Fibroblast of skin of left biceps (primary cell): Measurements from ENCODE around the gene BCL7C.
"Not testable (repeated sequence)": the region's sequence is repeated elsewhere in the genome, so short reads cannot be mapped to it uniquely, and the experiment has no call there.

Experiments used
- DNase-seq, 2 experiments: peaks; one replicate each; pipeline ENCODE4 v3.0.0-alpha.2; 2013; ENCODE audit warnings: low read depth in 2 of 2

BCL7C gene

DNA sequence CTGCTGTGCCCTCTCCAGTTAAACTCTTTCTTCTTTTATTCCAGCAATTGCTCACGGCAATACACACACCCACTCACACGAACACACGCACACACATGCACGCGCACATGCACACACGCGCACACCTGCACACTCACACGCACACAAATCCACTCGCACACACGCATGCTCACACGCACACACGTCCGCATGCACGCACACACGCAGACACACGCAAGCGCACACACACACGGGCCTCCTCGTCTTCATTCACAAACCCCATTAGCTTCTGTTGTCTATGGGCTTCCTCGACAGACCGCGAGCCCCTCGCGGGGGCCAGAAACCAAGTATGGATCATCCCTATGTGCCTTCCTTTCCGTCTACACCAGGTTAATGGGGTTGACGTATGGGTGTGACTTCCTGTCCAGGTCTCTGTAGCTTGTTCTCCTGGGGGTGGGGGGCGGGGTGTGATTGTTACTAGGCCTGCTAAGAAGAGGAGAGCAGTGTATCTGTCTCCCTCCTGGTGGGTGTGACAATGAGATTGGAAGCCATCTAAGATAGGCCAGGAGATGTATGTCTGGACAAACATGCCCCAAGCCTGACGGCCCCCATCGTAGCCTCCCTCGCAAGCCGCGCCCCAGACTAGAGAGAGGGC is 1.9 kb upstream of the BCL7C start:
- no peak for DNase-seq

DNA sequence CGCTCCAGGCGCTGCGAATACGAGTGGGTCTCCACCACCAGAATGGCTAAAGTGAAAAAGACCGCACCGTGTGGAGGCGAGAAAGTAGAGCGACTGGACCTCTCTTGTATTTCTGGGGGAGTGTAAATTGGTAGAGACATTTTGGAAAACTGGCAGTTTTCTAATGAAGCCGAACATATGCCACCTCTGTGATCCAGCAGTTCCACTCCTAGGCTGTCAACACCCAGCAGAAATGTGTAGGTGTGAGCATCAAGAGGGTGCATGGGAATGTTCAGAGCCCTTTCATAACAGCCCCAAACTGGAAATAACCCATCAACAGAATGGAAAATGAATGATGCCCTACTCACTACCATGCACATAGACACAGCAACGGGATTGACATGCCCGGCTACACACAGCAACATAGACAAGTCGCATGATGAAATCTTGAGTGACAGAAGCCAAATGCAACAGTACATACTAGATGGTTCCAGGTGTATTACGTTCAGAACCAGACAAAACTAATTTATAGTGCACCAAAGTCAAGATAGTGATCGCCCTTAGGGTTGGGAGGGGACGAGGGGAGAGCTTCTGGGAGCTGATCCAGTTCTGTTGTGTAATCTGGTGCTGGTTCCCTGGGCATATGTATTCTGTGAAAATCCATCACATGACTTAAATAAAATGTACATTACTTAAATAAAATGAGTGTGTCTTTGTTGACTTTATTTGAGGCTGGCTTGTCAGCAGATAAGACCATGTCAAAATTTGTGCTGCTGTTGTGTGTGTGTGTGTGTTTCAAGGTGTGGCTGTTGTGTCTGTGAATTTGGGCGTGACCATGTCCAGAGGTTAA is 877 bp upstream of the BCL7C start:
- no peak for DNase-seq

DNA sequence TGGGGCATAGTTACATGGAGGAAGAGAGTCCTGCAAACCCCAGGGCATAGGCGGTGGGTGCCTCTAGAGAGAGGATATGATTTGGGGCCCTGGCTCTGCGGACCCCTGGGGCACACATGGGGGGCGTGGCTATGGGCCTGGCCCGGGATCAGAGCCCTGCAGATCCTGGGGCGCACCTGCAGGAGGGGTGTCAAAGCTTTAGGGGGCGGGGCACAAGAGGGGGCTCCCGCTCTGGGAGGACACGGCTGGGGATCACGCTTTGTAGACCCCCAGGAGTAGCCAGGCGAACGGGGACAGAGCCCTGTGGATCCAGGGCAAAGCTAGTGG is 497 bp downstream of the BCL7C start:
- no peak for DNase-seq

DNA sequence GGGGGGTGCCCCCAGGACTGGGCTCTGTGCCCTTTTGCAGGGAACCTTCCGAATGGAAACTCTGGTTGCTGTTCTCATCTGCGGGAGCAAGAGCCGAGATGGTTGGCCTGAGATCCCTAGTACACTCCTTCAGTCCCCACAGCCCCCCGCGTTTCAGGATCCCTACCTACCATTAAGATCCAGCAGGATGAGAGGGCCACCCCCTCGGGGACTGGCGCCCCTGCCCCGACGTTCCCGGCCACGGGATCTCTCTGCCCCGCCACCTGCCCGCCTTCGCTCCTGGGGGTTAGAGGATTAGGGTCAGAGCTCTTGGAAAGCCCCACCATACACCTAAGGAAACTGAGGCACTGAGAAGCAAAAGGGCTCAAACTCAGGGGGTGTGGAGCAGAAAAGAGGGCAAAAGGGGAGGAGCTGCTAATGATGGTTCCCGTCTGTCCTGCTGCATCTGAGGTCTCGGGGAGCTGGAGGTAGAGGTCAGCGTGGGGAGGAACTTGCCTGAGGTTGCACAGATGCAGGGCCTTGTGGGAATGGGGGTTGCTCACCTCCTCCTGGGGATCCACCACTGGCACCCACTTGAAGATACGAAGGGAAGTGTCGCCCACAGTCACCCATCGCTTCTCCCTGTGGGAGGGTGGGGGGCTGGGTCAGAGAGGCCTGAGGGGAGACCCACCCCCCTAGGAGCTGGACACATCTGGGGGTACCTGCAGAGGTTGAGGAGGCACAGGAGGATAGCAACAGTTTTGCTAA is 1.0 kb downstream of the BCL7C start:
- no peak for DNase-seq

DNA sequence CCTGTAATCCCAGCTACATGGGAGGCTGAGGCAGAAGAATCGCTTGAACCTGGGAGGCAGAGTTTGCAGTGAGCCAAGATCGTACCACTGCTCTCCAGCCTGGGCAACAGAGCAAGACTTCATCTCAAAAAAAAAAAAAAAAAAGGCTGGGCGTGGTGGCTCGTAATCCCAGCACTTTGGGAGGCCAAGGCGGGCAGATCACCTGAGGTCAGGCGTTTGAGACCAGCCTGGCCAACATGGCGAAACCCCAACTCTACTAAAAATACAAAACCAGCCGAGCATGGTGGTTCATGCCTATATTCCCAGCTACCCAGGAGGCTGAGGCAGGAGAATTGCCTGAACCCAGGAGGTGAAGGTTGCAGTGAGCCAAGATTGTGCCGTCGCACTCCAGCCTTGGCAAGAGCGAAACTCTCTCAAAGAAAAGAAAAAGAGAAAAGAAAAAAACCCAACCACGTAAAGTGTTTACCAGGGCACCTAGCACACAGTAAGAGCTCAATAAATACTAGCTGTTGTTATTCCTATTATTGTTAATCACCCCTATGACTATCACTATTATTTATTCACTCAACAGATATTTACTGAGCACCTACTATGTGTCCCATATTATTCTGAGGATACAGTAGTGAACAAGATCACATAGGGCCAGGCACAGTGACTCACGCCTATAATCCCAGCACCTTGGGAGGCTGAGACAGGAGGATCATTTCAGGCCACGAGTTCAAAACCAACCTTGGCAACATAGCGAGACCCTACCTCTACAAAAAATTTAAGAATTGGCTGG is 2.6 kb downstream of the BCL7C start:
- not testable (repeated sequence) for DNase-seq

DNA sequence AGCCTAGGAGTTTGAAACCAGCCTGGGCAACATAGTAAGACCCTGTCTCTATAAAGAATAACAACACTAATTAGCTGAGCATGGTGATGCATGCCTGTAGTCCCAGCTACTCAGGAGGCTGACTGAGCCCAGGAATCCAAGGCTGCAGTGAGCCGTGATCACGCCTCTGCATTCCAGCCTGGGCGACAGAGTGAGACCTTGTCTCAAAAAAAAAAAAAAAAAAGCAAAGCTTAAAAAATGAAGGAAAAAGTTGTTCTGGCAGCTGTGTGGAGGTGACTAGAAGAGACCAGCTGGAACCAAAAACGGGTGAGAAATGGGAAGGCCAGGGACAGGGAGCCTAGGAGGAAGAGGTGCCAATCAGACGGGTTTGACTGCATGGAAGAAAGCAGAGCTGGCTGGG is 4.2 kb downstream of the BCL7C start:
- no peak for DNase-seq

DNA sequence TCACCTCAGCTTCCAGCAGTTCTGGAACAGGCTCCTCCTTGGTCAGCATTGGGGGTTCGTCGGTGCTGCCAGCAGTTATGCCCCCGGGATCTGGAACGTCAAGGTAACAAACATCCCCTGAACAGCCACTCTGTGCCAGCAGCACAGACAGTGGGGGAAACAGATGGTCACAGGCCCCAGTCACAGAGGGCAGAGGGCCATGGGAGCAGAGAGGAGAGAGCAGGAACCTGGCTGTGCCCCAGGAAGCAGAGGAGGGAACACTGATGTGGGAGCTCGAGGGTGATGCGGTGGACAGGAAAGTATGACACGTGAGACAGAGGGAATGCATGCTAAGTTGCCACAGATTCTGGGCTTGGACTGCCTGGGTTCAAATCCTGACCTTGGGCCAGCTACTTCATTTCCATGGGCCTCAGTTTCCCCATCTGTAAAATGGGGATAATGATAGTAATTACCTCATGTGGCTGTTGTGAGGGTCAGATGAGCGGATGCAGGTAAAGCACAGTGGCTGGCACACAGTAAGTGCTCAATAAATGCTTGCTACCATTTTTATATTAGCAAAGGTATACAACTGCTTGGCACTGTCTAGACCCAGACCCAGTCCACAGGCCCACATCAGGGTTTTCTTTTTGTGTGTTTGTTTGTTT is 4.9 kb downstream of the BCL7C start:
- no peak for DNase-seq

DNA sequence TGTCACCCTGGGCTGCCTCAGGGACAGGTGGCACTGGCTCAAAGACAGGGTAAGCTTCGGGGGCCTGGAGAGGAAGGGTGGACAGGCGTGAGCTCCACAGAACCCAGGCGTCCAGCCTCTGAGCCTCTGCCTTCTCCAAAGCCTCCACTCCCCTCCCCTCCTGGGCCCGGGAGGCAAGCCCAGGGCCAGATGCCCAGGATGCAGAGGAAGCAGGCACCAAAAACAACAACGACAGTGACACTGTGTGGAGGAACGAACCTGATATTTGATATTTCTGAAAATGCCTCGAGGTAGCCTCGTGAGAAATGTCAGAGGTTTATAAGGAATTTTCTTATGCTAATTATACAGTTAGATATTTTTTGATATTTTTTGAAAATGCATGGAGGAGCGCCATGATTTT is 6.0 kb downstream of the BCL7C start:
- no peak for DNase-seq

DNA sequence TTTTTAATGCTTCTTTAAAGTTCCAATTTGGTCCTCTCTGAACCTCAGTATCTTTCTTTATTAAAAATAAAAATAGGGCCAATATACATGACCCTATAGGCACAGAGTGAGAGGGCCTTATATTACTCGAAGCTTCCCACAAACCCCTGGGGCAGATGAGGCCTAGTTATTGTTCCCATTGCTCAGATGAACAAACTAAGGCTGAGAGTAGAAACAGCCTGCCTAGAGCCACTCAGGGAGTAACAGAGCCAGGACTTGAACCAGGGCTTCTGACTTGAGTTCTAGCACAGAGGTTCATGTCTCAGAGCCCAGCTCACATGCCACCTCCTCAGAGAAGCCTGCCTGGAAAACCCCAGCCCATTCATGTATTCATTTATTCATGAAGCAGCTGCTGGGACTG is 7.7 kb downstream of the BCL7C start:
- DNase-seq, result no peak

DNA sequence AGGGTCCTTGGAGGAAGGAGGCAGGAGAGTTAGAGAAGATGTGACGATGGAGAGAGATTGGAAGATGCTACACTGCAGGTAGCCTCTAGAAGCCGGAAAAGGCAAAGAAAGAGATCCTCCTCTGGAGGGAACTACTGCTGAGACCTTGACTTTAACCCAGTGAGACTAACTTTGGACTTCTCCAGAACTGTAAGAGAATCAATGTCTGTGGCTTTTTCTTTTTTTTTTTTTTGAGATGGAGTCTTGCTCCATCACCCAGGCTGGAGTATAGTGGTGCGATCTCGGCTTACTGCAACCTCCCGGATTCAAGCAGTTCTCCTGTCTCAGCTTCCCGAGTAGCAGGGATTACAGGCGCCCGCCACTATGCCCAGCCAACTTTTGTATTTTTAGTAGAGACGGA is 8.7 kb downstream of the BCL7C start:
- DNase-seq, result no peak

DNA sequence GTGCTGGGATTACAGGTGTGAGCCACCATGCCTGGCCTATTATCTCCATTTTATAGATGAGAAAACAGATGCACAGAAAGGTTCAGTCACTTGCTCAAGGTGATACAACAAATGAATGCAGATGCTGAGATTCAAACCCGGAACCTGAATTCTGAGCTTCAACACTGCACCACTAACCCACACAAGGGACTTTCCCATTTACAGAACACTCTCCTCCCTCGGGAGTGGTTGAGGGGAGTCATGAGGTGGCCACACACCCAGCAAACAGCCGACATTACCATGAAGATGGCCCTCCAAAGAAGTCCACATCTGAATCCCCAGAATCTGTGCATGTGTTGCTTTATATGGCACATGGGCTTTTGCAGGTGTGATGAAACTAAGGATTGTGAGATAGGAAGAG is 9.1 kb downstream of the BCL7C start:
- DNase-seq, result no peak

DNA sequence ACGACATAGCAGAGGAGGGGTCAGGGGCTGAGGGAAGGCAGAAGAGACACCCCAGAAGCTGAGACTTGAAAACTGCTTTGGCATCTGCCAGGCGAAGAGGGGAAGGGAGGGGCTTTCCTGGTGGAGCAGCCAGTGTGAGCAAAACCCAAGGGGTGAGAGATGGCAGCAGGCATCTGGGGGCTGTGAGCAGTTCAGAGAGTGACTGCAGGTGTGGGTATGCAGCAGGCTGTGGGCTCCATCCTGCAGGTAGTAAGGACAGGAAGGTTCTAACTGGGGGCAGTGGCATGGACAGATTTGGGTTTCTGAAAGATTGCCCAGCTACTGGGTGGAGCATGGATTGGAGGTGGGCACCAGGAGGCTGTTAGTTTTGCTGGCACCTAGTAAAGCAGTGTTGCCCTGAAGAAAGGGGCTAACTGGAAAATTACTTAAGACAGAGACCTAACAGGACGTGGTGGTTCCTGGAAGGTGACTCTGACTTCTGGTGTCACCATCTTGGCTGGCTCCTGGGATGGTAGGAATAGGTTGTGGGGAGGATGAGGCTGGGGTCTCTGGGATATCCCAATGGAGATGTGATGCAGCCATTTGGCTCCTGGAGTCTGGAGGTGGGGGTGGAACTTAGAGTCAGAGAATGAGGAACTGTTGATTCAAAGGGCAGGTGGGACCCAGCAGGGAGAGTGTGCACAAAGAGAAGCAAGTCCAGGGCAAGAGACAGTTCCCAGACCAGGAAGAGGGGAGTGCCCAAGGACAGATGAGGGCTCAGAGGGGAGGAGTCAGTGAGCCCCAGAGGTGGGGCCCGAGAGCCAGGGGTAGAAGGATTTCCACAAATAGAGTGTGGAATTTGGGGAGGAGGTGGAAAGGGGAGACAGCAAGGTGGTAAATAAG is 11.2 kb downstream of the BCL7C start:
- DNase-seq, result no peak

DNA sequence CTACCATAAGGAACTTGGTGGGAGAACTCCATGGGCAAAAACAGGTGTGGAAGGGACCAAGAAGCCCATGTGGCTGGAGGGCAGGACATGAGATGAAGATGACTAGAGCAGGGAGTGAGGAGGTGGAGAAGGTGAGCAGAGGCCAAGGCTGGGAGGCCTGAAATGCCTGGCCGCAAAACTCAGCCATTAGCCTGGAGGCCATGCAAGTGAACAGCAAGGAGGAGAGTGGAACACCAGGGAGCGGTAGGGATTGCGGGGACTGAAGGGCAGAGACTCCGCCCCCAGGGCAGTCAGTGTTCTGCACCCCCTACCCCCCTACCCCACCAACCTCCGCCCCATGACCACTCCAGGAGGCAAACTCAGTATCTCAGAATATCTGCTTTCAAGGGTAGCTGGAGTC is 17.0 kb downstream of the BCL7C start:
- no peak for DNase-seq

DNA sequence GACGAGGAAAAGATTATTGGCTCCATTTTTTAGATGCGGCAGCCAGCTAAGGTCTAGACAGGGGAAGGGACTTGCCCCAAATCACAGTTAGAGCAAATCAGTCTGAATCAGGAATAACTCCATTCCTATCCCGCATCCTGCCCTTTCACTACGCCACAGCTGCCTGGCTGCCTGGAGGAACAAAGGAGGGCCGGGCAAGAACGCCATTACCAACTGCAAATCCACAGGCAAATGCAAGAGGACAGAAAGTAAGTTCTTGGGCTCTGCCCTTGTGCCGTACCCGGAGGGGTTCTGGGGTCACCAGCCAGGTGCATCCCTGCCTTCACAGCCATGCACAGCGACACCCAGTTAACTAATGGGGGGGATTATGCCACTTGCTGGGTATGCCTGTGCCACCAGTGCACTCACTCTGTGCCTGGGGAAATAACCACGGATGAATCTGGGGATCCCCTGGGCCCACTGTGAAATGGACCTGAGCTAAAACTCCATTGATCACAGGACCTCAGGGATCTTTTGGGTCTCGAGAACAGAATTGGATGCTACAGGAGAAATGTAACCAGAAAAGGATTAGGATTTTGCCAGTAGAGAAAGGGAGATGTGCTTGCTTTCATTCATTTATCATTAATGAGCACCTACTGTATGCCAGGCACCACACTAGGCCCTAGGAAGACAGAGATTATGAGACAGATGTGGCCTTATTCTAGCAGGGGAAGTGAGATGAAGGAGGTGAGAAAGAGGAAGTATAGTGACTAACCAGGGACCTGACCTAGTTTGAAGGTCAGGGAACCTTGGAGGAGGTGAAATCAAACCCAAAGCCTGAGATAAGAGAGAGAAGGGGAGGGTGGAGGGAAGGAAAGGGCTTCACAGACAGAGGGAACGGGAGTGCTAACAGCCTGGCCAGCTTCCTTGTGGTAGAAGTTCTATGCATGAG is 17.7 kb downstream of the BCL7C start:
- no peak for DNase-seq

DNA sequence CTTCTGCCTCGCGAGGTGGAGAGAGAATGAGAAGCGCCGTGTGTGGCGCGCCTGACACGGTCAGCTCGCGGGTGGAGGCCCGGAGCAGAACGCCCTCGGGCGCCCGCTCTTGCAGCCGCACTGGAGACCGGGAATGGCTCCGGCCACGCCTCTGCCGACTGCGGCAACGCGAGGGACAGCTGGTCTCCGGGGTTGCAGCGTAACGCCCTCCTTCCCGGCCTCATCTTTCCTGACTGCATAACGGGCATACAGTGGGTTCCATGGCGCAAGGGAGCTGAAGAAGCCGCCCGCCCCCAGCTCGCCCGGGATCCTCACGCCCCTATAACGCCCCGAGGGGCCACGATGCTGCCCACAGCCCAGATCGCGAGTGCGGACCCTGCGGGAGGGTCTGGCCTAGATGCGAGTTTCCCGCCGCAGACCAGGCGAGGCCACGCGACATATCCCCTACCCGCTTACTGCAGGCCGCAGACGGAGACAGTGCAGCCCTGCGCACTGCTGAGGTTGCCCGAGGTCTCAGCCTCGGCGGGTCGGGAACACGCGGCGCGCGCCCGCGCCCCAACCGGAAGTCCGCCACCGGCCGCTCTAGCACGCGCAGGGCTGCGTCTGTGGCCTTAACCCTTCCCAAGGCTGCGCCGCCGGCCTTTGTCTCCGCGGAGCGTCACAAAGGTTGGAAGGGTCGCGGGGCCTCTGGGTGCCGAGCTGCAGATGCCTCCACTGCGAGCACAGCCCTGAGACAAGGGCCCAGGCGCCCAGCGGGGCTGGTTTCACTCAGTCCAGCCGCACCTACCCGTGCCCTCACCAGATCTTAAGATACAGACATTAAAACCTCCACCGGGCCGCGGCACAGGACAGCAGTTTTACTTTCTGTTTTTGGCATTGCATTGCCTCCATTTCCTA is 18.8 kb downstream of the BCL7C start:
- peak; percentile 60 to 64 for DNase-seq

DNA sequence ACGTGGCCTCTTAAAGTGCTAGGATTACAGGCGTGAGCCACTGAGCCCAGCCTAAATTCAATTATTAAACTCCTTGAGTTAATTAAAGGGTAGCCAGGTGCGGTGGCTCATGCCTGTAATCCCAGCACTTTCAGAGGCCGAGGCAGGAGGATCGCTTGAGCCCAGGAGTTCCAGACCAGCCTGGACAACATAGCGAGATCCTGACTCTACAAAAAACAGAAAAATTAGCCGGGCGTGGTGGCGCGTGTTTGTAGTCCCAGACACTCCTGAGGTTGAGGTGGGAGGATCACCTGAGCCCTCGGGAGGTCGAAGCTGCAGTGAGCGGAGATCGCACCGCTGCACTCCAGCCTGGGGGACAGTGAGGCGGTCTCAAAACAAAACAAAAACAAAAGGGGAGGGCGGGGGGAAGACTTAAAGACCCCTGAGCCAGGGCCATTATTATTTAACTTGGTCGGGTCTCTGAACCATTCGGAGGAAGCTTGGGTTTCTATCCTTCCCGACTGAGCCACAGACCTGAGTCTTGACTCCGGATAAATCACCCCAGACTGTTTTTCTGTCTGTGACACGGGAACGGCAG is 19.5 kb downstream of the BCL7C start:
- no peak for DNase-seq

DNA sequence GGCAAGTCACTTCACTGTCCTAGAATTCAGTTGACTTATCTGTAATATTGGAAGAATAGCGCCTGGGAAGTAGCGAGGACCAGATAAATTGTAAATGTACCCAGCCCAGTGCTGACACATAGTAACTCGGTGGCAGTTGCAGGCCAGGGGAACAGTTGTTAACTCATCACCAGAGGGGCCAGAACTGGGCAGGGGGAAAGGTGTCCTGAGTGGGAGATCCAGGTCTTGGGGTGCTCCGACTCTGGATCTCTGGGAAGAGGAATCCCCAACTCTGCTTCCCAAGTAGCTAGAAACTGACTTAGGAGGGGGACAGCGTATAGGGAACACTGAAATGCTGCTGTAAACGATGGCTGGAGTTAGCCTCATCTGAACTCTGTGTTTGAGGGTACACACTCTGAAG is 23.0 kb downstream of the BCL7C start:
- no peak for DNase-seq

DNA sequence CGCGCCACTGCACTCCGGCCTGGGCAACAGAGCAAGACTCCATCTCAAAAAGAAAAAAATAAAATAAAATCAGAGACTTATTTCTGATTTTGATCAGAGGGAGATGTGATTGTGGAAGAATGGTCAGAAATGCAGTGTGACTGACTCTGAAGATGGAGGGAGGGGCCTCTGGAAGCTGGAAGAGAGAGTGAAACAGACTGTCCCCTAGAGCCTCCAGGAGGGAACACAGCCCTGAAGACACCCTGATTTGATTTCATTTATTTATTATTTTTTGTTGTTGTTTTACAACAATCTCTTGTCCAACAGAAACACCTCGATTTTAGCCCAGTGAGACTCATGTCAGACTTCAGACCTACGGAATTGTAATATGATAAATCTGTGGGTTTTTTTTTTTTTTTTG is 26.1 kb downstream of the BCL7C start:
- DNase-seq, result no peak
